GM23338 (cell line): ENCODE measurements around the gene TLE6. TPM values are rescaled to one million over a fixed set of nuclear protein-coding genes. Genes with fewer than 3 reads are reported as not detected.

Experiments used
- ATAC-seq: fragments of 200-7000 bp; cut with Tn5 transposase; 3 replicates; pipeline ENCODE4 v1.9.1; 2020
- DNase-seq: peaks from one replicate; pipeline ENCODE4 v3.0.0-alpha.2; 2015; ENCODE audit warnings: low spot score
- H2AFZ ChIP-seq: fragments of 200-600 bp; sonication (generic); 2 replicates; pipeline ENCODE4 v1.8.0; 2016; ENCODE audit warnings: antibody characterized with exemption, mild to moderate bottlenecking, moderate library complexity
- H3F3A ChIP-seq: fragments of 200-600 bp; sonication (generic); replicated peaks from 2 replicates; pipeline ENCODE4 v1.8.0; 2017; ENCODE audit warnings: antibody characterized with exemption, mixed run types, low read depth
- H3K27ac ChIP-seq: fragments of 200-600 bp; sonication (generic); 2 replicates; pipeline ENCODE4 v1.6.1; 2016; ENCODE audit warnings: low read depth
- H3K27me3 ChIP-seq: fragments of 200-600 bp; sonication (generic); 2 replicates; pipeline ENCODE4 v1.8.0; 2016; ENCODE audit warnings: mild to moderate bottlenecking, mixed run types, moderate library complexity; ENCODE audit not compliant: insufficient read depth
- H3K36me3 ChIP-seq: fragments of 200-600 bp; sonication (generic); 2 replicates; pipeline ENCODE4 v1.8.0; 2016; ENCODE audit warnings: mild to moderate bottlenecking; ENCODE audit not compliant: insufficient read depth
- H3K4me1 ChIP-seq: fragments of 200-600 bp; sonication (generic); 2 replicates; pipeline ENCODE4 v1.8.0; 2016; ENCODE audit warnings: mild to moderate bottlenecking, moderate library complexity; ENCODE audit not compliant: insufficient read depth
- H3K4me2 ChIP-seq: fragments of 200-600 bp; sonication (generic); 2 replicates; pipeline ENCODE4 v1.7.1; 2017; ENCODE audit warnings: mixed run types
- H3K4me3 ChIP-seq: fragments of 200-600 bp; sonication (generic); 2 replicates; pipeline ENCODE4 v1.6.1; 2016; ENCODE audit warnings: mixed run types
- H3K79me2 ChIP-seq: fragments of 200-600 bp; sonication (generic); replicated peaks from 2 replicates; pipeline ENCODE4 v1.8.0; 2017; ENCODE audit warnings: mild to moderate bottlenecking; ENCODE audit not compliant: insufficient read depth
- H3K9me2 ChIP-seq: fragments of 200-600 bp; sonication (generic); 2 replicates; pipeline ENCODE4 v1.8.0; 2017; ENCODE audit not compliant: insufficient read depth
- H4K20me1 ChIP-seq: fragments of 200-600 bp; sonication (generic); replicated peaks from 2 replicates; pipeline ENCODE4 v1.8.0; 2017; ENCODE audit warnings: mild to moderate bottlenecking; ENCODE audit not compliant: insufficient read depth
- H3K27ac Mint-ChIP-seq: 2 replicates; pipeline ENCODE4 v1.8.0; 2020; ENCODE audit warnings: inconsistent platforms, mild to moderate bottlenecking, moderate library complexity, mixed read lengths
- H3K27me3 Mint-ChIP-seq: 3 replicates; pipeline ENCODE4 v1.8.0; 2022; ENCODE audit warnings: low read depth, mild to moderate bottlenecking, moderate library complexity, mixed read lengths, inconsistent platforms; ENCODE audit not compliant: insufficient read depth, poor library complexity
- H3K36me3 Mint-ChIP-seq: 3 replicates; pipeline ENCODE4 v1.8.0; 2021; ENCODE audit warnings: low read depth, mild to moderate bottlenecking, inconsistent platforms, moderate library complexity, mixed read lengths
- H3K4me1 Mint-ChIP-seq: 3 replicates; pipeline ENCODE4 v1.8.0; 2020; ENCODE audit warnings: mild to moderate bottlenecking, inconsistent platforms, mixed read lengths
- H3K4me3 Mint-ChIP-seq: 3 replicates; pipeline ENCODE4 v1.8.0; 2021; ENCODE audit warnings: moderate library complexity, mild to moderate bottlenecking, inconsistent platforms, mixed read lengths
- H3K9me3 Mint-ChIP-seq: 3 replicates; pipeline ENCODE4 v1.8.0; 2020; ENCODE audit warnings: moderate library complexity, mild to moderate bottlenecking, inconsistent platforms, mixed read lengths
- CTCF ChIP-seq, 2 experiments: fragments of 200-600 bp in 1 of 2; sonication (generic) in 1 of 2; conservative IDR thresholded peaks; 2 replicates each; pipeline versions ENCODE4 v1.5.1 to v1.6.1; 2016 to 2017; ENCODE audit warnings: antibody characterized with exemption in 2 of 2, low read depth in 2 of 2, mild to moderate bottlenecking in 2 of 2, moderate library complexity in 1 of 2
- STAT1 ChIP-seq: IDR thresholded peaks from one replicate; pipeline ENCODE4 v1.6.1; 2016; ENCODE audit warnings: antibody characterized with exemption; ENCODE audit not compliant: unreplicated experiment
- polyA plus RNA-seq: library from polyadenylated mRNA; unstranded; fragments of >200 nt; fragmentation: Nextera tagmentation; extraction: Ambion mirVana; gene quantifications from 2 replicates; pipeline ENCODE4 v1.2.1, GENCODE V29; 2016
- total RNA-seq: library from RNA; depleted of rRNA; stranded (reverse); fragments of >200 nt; shearing (Covaris generic); gene quantifications from 2 replicates; pipeline ENCODE4 v1.2.3, GENCODE V29; 2014
- TF ChIP-seq, protein P1 (sequence below): fragments of 250-450 bp; sonication (Bioruptor Pico); IDR thresholded peaks from 2 replicates; pipeline ENCODE4 v1.5.0; 2020; ENCODE audit warnings: mild to moderate bottlenecking, moderate library complexity

The TLE6 gene
- total and polyA plus RNA-seq, 2 experiments from 2014 or later = 2.4 TPM

- TF ChIP-seq, protein P1, sequence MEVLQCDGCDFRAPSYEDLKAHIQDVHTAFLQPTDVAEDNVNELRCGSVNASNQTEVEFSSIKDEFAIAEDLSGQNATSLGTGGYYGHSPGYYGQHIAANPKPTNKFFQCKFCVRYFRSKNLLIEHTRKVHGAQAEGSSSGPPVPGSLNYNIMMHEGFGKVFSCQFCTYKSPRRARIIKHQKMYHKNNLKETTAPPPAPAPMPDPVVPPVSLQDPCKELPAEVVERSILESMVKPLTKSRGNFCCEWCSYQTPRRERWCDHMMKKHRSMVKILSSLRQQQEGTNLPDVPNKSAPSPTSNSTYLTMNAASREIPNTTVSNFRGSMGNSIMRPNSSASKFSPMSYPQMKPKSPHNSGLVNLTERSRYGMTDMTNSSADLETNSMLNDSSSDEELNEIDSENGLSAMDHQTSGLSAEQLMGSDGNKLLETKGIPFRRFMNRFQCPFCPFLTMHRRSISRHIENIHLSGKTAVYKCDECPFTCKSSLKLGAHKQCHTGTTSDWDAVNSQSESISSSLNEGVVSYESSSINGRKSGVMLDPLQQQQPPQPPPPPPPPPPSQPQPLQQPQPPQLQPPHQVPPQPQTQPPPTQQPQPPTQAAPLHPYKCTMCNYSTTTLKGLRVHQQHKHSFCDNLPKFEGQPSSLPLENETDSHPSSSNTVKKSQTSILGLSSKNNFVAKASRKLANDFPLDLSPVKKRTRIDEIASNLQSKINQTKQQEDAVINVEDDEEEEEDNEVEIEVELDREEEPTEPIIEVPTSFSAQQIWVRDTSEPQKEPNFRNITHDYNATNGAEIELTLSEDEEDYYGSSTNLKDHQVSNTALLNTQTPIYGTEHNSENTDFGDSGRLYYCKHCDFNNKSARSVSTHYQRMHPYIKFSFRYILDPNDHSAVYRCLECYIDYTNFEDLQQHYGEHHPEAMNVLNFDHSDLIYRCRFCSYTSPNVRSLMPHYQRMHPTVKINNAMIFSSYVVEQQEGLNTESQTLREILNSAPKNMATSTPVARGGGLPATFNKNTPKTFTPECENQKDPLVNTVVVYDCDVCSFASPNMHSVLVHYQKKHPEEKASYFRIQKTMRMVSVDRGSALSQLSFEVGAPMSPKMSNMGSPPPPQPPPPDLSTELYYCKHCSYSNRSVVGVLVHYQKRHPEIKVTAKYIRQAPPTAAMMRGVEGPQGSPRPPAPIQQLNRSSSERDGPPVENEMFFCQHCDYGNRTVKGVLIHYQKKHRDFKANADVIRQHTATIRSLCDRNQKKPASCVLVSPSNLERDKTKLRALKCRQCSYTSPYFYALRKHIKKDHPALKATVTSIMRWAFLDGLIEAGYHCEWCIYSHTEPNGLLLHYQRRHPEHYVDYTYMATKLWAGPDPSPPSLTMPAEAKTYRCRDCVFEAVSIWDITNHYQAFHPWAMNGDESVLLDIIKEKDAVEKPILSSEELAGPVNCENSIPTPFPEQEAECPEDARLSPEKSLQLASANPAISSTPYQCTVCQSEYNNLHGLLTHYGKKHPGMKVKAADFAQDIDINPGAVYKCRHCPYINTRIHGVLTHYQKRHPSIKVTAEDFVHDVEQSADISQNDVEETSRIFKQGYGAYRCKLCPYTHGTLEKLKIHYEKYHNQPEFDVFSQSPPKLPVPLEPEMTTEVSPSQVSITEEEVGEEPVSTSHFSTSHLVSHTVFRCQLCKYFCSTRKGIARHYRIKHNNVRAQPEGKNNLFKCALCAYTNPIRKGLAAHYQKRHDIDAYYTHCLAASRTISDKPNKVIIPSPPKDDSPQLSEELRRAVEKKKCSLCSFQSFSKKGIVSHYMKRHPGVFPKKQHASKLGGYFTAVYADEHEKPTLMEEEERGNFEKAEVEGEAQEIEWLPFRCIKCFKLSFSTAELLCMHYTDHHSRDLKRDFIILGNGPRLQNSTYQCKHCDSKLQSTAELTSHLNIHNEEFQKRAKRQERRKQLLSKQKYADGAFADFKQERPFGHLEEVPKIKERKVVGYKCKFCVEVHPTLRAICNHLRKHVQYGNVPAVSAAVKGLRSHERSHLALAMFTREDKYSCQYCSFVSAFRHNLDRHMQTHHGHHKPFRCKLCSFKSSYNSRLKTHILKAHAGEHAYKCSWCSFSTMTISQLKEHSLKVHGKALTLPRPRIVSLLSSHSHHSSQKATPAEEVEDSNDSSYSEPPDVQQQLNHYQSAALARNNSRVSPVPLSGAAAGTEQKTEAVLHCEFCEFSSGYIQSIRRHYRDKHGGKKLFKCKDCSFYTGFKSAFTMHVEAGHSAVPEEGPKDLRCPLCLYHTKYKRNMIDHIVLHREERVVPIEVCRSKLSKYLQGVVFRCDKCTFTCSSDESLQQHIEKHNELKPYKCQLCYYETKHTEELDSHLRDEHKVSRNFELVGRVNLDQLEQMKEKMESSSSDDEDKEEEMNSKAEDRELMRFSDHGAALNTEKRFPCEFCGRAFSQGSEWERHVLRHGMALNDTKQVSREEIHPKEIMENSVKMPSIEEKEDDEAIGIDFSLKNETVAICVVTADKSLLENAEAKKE = no peak
- TF ChIP-seq CTCF (conservative IDR thresholded peaks at IDR 0.05; ENCODE audit: low read depth in 2 of 2) = no peak
These were observed 27.5 kb upstream of the TLE6 start (continued) for GRCh38 chr19:2949939-2950285.

DNA sequence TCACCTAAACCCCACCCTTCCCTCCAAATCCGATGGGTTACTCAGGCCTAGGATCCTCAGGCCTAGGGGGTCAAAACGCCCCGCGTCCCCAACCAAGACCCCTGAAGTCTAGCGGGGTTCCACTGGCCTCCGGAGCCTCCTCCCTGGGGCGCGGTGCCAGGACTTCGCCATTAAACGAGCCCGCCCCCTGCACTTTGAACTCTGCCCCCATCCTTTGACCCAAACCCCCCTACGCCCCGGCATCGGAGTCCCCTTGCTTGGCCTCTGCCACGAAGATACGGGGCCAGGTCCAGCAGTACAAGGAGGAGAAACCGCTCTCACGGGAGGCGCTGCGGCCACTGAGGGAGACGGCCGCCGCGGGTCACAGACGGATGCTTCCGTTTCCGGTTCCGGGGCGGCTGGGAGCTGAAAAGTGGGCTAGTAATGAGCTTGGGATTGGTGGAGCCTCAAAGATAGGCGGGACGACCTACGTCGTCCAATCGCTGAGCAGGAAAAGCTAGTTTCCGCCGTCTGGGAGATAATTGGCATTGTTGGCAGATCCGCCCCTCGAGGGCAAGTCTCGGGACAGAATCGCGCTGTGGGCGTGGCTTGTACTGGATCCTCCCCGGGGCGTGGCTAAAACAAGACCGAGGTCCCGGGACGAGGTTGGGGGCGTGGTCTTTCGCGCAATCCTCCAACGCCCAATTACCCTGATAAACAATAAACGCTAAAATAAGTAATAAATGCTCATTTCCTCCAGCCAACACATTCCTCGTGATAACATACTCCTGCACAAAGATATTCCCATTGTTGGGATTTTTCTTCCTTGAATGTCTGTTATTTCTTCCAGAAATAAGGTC, 26.9 kb upstream of the TLE6 start:
- ATAC-seq (peak; percentile 97), DNase-seq (peak; percentile 99)
- Mint-ChIP-seq H3K4me3 (peak overlapping the region; percentile 98), H3K4me1 (peaks cover 6% of the 10 kb centered on the region; the same call in 2 of the 3 replicates), H3K27ac (peak overlapping the region; percentile 97), H3K36me3 (peaks cover 5% of the 10 kb centered on the region; the same call in 2 of the 3 replicates), H3K9me3 (no peaks in the 10 kb centered on the region), H3K27me3 (peaks cover 4% of the 10 kb centered on the region)
- H3K4me2 ChIP-seq = peak overlapping the region; percentile 93
- H3K27me3 ChIP-seq = no peaks in the 10 kb centered on the region
- H4K20me1 ChIP-seq = peaks cover 9% of the 10 kb centered on the region; the same call in 1 of the 2 replicates
- 0 out of 2 replicates have a peak overlapping the region, but pooled peaks have one; percentile 0 for H2AFZ ChIP-seq
- H3K4me3 ChIP-seq = peak overlapping the region; percentile 68
- peak overlapping the region; percentile 30 for H3K27ac ChIP-seq
- H3K79me2 ChIP-seq = peaks cover 14% of the 10 kb centered on the region
- H3K9me2 ChIP-seq = no peaks in the 10 kb centered on the region
- no peaks in the 10 kb centered on the region for H3K36me3 ChIP-seq
- H3K4me1 ChIP-seq = peaks cover 8% of the 10 kb centered on the region
- 0 out of 2 replicates have a peak, but pooled peaks cover 10% of the 10 kb centered on the region for H3F3A ChIP-seq
- TF ChIP-seq, protein P1 = no peak
- no peak for TF ChIP-seq STAT1
